Measurements from ENCODE around the gene ZNF516.
"Not testable (repeated sequence)": the region's sequence is repeated elsewhere in the genome, so short reads cannot be mapped to it uniquely, and the experiment has no call there.

The ZNF516 gene

DNA sequence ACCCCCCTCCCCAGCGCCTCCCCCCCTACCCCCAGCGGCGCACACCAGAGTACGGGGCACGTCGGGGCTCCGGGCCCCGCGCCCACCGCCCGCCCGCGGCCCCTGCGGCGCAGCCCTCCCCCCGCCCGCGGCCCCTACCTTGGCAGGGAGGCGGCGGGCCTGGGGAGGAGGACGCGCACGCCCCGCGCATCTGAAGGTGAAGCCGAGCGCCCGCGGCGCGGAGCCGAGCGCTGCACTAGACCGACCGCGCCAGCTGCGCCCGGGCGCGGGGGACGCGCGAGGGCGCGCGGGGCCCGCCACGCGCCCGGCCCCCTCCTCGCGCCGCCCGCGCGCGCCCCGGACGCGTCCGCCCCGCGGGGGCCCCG is at the start of gene ZNF516:
ZNF516 (minus strand) TSS at position 237 of the 365 bp plus-strand sequence. CDS start 52,188 bp downstream, outside the sequence.
- DNase-seq, result peak; percentile 28 to 32

GRCh38 chr18:76538846-76539245 is 43.8 kb upstream of the ZNF516 start:
- no peak for DNase-seq

DNA sequence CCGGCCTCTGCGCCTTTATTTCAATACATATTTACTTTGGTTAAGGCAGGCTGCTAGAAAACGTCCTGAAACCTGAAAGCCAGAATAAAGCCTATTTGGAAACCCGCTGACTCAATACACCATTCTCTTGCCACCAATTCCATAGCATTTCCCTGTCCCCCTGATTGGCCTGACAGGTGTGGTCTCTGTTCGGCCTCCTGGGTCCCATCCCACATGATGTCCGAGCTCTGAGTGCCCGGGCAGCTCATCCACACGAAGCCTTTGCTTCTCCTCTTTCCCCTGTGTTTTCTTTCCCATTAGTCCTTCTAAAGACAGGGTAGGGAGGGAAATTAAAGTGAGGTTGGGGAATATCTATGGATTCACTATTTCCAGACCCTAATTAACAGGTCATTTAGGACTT is 42.6 kb upstream of the ZNF516 start:
- DNase-seq, result no peak

DNA sequence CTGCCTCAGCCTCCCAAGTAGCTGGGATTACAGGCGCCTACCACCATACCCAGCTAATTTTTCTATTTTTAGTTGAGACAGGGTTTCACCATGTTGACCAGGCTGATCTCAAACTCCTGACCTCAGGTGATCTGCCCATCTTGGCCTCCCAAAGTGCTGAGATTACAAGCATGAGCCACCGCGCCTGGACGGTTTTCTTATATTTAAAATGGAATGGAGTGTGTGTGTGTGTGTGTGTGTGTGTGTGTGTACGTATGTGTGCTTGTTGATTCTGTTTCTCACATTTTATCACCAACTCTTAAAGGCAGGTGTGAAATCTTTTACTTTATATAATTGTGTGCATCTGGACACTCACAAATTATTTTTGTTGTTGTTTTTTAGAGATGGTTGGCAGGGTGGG is 41.6 kb upstream of the ZNF516 start:
- not testable (repeated sequence) for DNase-seq

DNA sequence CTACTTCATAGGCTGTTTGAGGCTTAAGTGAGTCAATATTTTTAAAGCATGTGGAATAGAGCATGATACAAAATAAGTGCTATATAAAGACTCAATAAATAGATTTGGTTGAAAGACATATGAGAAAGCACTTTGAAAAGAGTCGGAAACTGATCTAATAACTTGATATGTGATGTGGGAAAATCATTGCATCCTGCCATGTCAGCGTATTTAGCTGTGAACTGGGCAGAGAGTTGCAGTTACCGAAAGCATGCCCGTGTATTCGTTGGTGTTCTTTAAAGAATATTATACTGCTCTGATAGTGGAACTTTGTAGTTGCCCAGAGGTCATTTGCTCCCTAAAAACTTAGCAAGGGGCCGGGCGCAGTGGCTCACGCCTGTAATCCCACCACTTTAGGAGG is 37.8 kb upstream of the ZNF516 start:
- DNase-seq, result no peak

DNA sequence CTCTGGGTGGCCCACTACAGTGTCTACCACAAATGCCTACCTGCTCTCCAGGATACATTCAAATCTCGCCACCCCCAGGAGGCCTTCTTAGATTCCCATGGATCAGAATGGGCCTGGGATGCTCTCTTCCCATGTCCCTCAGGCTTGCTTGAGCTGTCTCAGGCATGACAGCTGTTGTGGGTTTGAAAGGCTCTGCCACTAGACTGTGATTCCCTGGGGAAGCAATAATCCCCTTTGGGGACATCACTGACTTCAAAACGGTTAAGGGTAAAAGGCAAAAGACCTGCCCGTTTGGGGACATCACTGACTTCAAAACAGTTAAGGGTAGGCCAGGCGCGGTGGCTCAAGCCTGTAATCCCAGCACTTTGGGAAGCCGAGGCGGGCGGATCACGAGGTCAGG is 35.8 kb upstream of the ZNF516 start:
- no peak for DNase-seq

DNA sequence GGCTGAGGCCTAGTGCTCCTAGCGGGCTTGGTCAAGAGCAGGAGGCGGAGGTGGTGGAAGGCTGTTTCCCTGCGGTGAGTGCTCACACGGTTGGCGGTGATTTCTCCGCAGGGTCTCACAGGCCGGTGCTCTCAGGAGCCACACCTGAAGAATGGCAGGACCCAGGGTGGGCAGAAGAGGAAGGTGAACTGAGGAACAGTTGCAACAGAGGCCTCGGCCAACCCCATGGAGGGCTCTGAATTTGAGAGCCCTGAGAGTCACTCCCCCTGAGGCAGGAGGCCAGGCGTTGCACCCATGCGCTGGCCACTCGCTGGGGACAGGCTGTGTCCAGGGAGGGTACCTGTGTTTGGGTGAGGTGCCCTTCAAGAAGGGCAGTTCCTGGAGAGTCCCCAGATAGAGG is 35.3 kb upstream of the ZNF516 start:
- DNase-seq, result no peak

- DNase-seq, result no peak
Observed at GRCh38 chr18:76529433-76529811, 34.4 kb upstream of the ZNF516 start.

DNA sequence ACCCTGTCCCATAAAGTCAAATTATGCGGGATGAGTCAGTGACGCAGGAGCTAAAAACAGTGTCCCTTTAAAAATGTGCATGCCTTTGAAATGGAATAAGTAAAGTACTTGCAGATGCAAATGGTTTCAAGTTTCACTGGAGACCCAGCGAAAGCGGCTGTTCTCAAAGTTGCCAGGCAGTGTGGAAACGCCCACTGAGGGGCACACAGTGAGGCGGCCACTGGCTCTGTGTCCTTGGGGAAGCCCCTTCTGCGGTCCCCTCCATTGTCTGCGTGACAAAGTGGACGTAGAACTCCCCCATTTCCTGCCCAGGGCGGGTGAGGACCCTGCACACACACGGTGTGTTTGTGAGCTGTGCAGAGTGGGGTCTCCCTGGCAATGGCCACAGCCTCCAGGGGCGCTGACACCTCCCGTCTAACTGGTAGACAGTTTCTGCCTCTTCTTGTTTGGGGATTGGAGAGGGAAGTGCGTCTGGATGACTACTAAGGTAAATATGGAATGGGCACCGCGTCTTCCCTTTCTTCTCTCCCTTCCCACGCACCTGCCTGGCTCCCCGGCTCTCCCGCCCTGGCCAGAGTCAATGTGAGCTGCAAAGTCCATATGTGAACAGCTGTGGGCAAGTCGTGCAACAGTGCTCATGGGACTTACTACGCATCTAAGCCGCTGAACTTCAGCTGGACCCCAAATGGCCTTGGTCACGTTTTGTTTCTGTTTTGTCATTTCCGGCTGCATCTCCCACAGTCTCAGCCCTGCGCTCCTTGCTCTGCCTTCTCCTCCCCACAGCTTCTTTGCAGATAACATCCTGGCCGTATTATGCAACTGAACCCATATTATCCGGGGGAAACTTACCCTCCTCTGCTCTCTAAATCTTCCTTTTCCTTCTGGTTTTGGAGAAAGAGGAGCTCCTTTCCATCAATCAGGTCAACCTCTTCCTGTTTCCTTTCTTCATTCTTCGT is 33.7 kb upstream of the ZNF516 start:
- peak in 1 of 2 donors; percentile 35 for DNase-seq

- DNase-seq, result no peak
Observed at GRCh38 chr18:76525911-76526310, 30.9 kb upstream of the ZNF516 start.

- DNase-seq, result peak; percentile 23 to 29
Observed at GRCh38 chr18:76524900-76525698, 30.1 kb upstream of the ZNF516 start.

- no peak for DNase-seq
Observed at GRCh38 chr18:76524477-76524876, 29.4 kb upstream of the ZNF516 start.

DNA sequence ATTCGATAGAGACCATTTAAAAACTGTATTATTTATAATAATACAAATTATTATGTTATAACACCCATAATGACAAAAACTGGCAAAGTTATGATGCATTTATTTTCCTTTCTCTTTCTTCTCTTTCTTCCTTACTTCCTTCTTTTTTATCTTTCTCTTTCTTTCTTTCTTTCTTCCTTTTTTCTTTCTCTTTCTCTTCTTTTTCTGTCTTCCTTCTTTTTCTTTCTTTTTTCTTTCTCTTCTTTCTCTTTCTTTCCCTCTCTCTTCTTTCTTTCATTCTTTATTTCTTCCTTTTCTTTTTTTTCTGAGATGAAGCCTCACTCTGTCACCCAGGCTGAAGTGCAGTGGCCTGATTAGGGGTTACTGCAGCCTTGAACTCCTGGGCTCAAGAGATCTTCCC is 27.5 kb upstream of the ZNF516 start:
- no peak for DNase-seq

- DNase-seq, result no peak
Observed at GRCh38 chr18:76522122-76522503, 27.1 kb upstream of the ZNF516 start.

GRCh38 chr18:76521417-76522121 is 26.5 kb upstream of the ZNF516 start:
- no peak for DNase-seq

GRCh38 chr18:76518860-76519538 is 24.0 kb upstream of the ZNF516 start:
- no peak for DNase-seq

- peak in 1 of 2 donors; percentile 33 for DNase-seq
Observed at GRCh38 chr18:76518123-76518859, 23.2 kb upstream of the ZNF516 start.

GRCh38 chr18:76515576-76515975 is 20.5 kb upstream of the ZNF516 start:
- DNase-seq, result no peak

DNA sequence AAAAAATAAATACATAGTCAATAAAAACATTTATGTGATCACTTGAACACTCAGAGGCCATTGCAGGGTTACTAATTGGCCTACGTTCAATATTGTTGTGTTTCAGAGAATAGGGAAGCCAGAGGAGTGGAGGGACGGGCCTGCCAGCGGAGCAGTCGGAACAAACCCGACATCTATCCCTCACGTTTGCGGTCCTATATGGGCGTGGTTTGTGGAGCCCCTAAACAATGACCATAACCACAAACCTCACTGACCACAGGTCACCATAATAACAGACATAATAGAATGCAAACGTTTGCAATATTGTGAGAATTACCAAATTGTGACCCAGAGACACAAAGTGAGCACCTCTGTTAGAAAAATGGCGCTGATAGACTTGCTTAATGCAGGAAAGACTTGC is 19.5 kb upstream of the ZNF516 start:
- DNase-seq, result no peak

GRCh38 chr18:76507830-76508385 is 12.9 kb upstream of the ZNF516 start:
- no peak for DNase-seq

DNA sequence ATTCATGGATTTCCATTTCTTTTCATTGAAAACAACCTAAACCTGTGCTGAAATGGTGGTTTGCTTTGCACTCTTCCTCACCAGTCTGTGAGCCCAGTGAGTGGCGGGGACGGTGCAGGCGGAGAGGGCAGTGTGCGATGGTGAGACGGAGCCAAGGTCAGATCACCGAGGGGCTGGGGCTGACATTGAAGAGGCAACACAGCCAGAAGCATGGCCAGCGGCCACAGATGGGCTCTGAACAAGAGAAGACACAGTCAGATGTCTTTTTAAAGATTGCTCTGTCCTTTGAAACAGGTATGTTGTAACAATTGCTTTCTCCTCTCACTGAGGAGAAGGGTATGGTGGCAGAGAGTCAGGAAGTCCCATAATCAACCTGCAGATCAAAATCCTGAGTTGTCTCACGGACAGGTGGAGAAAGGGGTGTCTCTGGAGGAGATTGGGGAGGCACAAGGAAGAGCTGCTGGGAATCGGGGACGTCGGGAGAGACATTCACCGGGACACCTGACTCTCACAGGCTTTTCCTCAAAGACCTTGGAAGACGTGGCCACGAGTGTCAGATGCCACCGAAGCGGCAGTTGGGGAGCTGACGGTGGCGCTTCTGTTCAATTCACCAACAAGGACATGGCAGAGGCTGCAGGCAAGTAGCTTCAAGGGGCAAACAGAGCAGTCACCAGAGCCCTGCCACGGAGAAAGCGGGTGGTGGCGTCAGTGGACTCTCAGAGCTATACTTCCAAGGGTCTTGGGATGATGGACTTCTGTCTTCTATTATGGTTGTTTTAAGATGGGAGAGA is 12.1 kb upstream of the ZNF516 start:
- DNase-seq, result no peak

Measured in CD4-positive, alpha-beta T cell treated with Interleukin-1 beta for 1 hour (primary cell).